22Rv1 (cell line): Measurements from ENCODE around the gene PLAC9.

Experiments used
- ZFX ChIP-seq: fragments of 450-650 bp; IDR thresholded peaks from 2 replicates; pipeline ENCODE4 v1.6.1; 2017; ENCODE audit warnings: antibody characterized with exemption, borderline replicate concordance
- TF ChIP-seq, protein P1 (sequence below): fragments of 450-650 bp; IDR thresholded peaks from 2 replicates; pipeline ENCODE4 v1.5.1; 2017; ENCODE audit warnings: mild to moderate bottlenecking

DNA sequence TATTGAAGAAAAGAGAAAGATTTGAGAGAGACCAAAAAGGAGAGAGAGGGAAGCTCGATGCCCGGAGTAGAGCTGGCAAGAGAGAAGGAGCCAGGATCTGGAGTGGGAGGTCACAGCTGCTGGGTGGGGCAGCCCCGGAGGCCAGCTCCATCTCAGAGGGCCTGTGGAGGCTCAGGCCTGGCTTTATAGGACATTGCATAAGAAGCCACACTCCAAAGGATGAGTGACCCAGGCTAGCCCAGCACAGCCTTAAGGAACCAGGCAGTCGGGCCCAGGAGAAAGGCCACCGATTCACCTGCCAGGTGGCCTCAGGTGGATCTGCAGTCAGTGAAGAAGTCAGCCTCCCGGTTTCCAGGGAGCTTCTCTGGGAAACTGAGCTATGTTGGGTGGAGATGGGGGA, 676 bp downstream of the PLAC9 start:
- TF ChIP-seq, protein P1, sequence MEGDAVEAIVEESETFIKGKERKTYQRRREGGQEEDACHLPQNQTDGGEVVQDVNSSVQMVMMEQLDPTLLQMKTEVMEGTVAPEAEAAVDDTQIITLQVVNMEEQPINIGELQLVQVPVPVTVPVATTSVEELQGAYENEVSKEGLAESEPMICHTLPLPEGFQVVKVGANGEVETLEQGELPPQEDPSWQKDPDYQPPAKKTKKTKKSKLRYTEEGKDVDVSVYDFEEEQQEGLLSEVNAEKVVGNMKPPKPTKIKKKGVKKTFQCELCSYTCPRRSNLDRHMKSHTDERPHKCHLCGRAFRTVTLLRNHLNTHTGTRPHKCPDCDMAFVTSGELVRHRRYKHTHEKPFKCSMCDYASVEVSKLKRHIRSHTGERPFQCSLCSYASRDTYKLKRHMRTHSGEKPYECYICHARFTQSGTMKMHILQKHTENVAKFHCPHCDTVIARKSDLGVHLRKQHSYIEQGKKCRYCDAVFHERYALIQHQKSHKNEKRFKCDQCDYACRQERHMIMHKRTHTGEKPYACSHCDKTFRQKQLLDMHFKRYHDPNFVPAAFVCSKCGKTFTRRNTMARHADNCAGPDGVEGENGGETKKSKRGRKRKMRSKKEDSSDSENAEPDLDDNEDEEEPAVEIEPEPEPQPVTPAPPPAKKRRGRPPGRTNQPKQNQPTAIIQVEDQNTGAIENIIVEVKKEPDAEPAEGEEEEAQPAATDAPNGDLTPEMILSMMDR: no peak
- no peak for TF ChIP-seq ZFX
